Heart right ventricle (tissue), 16 donors: Measurements from ENCODE around the gene ABI3BP. TPM values are rescaled to one million over a fixed set of nuclear protein-coding genes. Genes with fewer than 3 reads are reported as not detected.

ENCODE experiments used
- ATAC-seq, 8 donors: fragments of 200-7000 bp; cut with Tn5 transposase; one replicate each; pipeline ENCODE4 v1.9.1; 2020; ENCODE audit warnings: mild to moderate bottlenecking in 8 of 8, moderate library complexity in 8 of 8, moderate number of reproducible peaks in 1 of 8
- DNase-seq, 2 donors: peaks; one replicate each; pipeline ENCODE4 v3.0.0-alpha.2; 2020
- H3K27ac ChIP-seq, 10 donors: fragments of 200-600 bp; sonication (generic) in 2 of 10; one replicate each; pipeline versions ENCODE4 v1.5.0 to v1.8.0; 2020 to 2022; ENCODE audit warnings: mild to moderate bottlenecking in 3 of 10
- H3K27me3 ChIP-seq, 7 donors: fragments of 200-600 bp; one replicate each; pipeline ENCODE4 v1.8.0; 2021 to 2022; ENCODE audit warnings: mild to moderate bottlenecking in 2 of 7
- H3K36me3 ChIP-seq, 9 donors: fragments of 200-600 bp; sonication (generic) in 1 of 9; one replicate each; pipeline versions ENCODE4 v1.5.0 to v1.8.0; 2020 to 2022; ENCODE audit warnings: mild to moderate bottlenecking in 2 of 9
- H3K4me1 ChIP-seq, 9 donors: fragments of 200-600 bp; sonication (generic) in 1 of 9; one replicate each; pipeline versions ENCODE4 v1.5.0 to v1.8.0; 2020 to 2022; ENCODE audit warnings: mild to moderate bottlenecking in 4 of 9
- H3K4me3 ChIP-seq, 10 donors: fragments of 200-600 bp; sonication (generic) in 2 of 10; one replicate each; pipeline versions ENCODE4 v1.5.0 to v1.8.0; 2020 to 2022; ENCODE audit warnings: mild to moderate bottlenecking in 7 of 10, moderate library complexity in 2 of 10
- H3K9me3 ChIP-seq, 11 donors: fragments of 200-600 bp in 10 of 11; sonication (generic) in 2 of 11; one replicate each; pipeline versions ENCODE4 v1.5.0 to v1.8.0; 2013 to 2022; ENCODE audit warnings: mild to moderate bottlenecking in 2 of 11, control low read depth in 1 of 11, moderate library complexity in 1 of 11
- WGBS, 2 donors: extraction: QIAGEN DNeasy Blood & Tissue Kit; methylation state at CpG; one replicate each; pipeline ENCODE4 v1.1.7; 2013; ENCODE audit warnings: inconsistent platforms in 1 of 2; 5-methylcytosine and 5-hydroxymethylcytosine counted together
- intact Hi-C, 10 donors: fragments of 100-400 bp; cut with DNase I; formaldehyde crosslinking; loops; one replicate each; pipeline versions ENCODE4 v1.11.1 to v1.14.2; 2022
- long read RNA-seq, 3 donors: library from polyadenylated mRNA; unstranded; transcript quantifications; one replicate each; pipeline ENCODE4 v2.0.0, GENCODE V29; 2020 to 2021
- polyA plus RNA-seq, 2 donors: library from polyadenylated mRNA; stranded (reverse); fragments of 200-250 nt; gene quantifications; one replicate each; pipeline ENCODE4 v1.2.3, GENCODE V29; 2013
- total RNA-seq, 10 donors: library from RNA; stranded (reverse); fragmentation: NEBNext Ultra II Directional in 3 of 10; extraction: Animal tissue kit (Norgen Biotek cat#: 25700) in 3 of 10; gene quantifications; one replicate each; pipeline versions ENCODE4 v1.2.1 to v1.2.4, GENCODE V29; 2021 to 2023
- TF ChIP-seq, protein P1 (sequence below), 9 donors: fragments of 200-600 bp; sonication (generic) in 2 of 9; IDR thresholded peaks; one replicate each; pipeline versions ENCODE4 v1.5.0 to v1.8.0; 2021 to 2022; ENCODE audit warnings: antibody characterized with exemption in 9 of 9, mild to moderate bottlenecking in 5 of 9, moderate library complexity in 1 of 9
- donor health status: Arrhythmogenic right ventricular cardiomyopathy.
- donor health status: ischemic (EF 13 %, LVEDD 7.1; RV severe dilation, severe dysfunction).
- donor health status: healthy with polysubstance abuse.
- donor health status: DM: no; HTN: yes; CAD: no.
- donor health status: DM: no; HTN: no; CAD: no.
- donor health status: ischemic (EF 25% LVEDD 6.9; RV normal size, moderate dysfunction).
- donor health status: ischemic (EF 25% LVEDD 5.7; RV mildly dilated, moderate dysfunction).
- donor health status: healthy.
- donor health status: DM: yes; HTN: yes; CAD: no.
- donor health status: Ischemic cardiomyopathy.
- donor health status: ischemic (EF 35%, LVEDD 5.7; RV mildly dilated, moderate dysfunction).
- donor health status: nonischemic (EF 11% LVEDD 7.7; RV severe dilation, severe dysfunction).
- donor health status: DM: yes; HTN: yes; CAD: no.
- donor health status: PGD.
- donor health status: ischemic (EF 29% LVEDD 5.4; RV normal size, mild dysfunction).
- donor health status: nonischemic (EF 23%, LVEDD 6.1; RV moderate dilation, normal function).

ABI3BP gene
- total RNA-seq: 10 to 100 TPM; 19.6 to 90.2 (median 28.4) TPM
- 10 to 100 TPM; 11.7 to 20.0 TPM for polyA plus RNA-seq
- long read RNA-seq, donor 1, partial matches to known transcripts: 2 of 3 reads
- long read RNA-seq, donor 1, other reads (novel, unspliced or antisense): 1 of 3 reads
- long read RNA-seq, donor 2, partial matches to known transcripts: 1 of 3 reads
- long read RNA-seq, donor 2, other reads (novel, unspliced or antisense): 2 of 3 reads
- long read RNA-seq, donor 3, partial matches to known transcripts: 8 of 16 reads
- long read RNA-seq, donor 3, other reads (novel, unspliced or antisense): 8 of 16 reads

- H3K27me3 ChIP-seq: no peaks in the 10 kb centered on the region
- no peaks in the 10 kb centered on the region for H3K36me3 ChIP-seq
- H3K9me3 ChIP-seq: no peaks in the 10 kb centered on the region
- peak within 1 kb of the TSS in 9 of 10 donors; percentile 35 to 70 (median 44) for H3K27ac ChIP-seq
- 16 to 19% methylated on average over 5 of the region's 5 CpGs for WGBS, 2 donors
- intact Hi-C loops: no loop called here
- peaks cover 0 to 20% (median 4%) of the 10 kb centered on the region in 9 donors for H3K4me1 ChIP-seq
- peak; percentile 56 to 63 for DNase-seq
- peak; percentile 88 to 98 (median 94) for ATAC-seq
- H3K4me3 ChIP-seq: peak within 1 kb of the TSS; percentile 4 to 52 (median 46)
- TF ChIP-seq, protein P1, sequence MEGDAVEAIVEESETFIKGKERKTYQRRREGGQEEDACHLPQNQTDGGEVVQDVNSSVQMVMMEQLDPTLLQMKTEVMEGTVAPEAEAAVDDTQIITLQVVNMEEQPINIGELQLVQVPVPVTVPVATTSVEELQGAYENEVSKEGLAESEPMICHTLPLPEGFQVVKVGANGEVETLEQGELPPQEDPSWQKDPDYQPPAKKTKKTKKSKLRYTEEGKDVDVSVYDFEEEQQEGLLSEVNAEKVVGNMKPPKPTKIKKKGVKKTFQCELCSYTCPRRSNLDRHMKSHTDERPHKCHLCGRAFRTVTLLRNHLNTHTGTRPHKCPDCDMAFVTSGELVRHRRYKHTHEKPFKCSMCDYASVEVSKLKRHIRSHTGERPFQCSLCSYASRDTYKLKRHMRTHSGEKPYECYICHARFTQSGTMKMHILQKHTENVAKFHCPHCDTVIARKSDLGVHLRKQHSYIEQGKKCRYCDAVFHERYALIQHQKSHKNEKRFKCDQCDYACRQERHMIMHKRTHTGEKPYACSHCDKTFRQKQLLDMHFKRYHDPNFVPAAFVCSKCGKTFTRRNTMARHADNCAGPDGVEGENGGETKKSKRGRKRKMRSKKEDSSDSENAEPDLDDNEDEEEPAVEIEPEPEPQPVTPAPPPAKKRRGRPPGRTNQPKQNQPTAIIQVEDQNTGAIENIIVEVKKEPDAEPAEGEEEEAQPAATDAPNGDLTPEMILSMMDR (IDR thresholded peaks at IDR 0.05): no peak
Measured at GRCh38 chr3:100993309-100993708, at the start of gene ABI3BP. ABI3BP (minus strand) TSS chr3:100993421; CDS start chr3:100993384, 37 bp downstream.

- intact Hi-C loops: loop anchor here in 1 of 10 donors (5.0 kb wide), 1 partner anchor 78 kb away; no protein-coding TSS in a partner anchor
- peak in 2 of 8 donors; percentile 8 to 32 for ATAC-seq
- H3K4me1 ChIP-seq: peaks cover 0 to 17% (median 6%) of the 10 kb centered on the region in 9 donors
- no peaks in the 10 kb centered on the region for H3K36me3 ChIP-seq
- DNase-seq: no peak
- no peak overlapping the region for H3K4me3 ChIP-seq
- no peaks in the 10 kb centered on the region for H3K27me3 ChIP-seq
- WGBS, 2 donors: 76% methylated on average over 2 of the region's 2 CpGs
- H3K9me3 ChIP-seq: peaks cover 0 to 3% (median 0%) of the 10 kb centered on the region in 11 donors
- TF ChIP-seq, protein P1 (IDR thresholded peaks at IDR 0.05): no peak
- H3K27ac ChIP-seq: peak overlapping the region in 1 of 10 donors; percentile 13
Measured at GRCh38 chr3:101039285-101039684, 46.1 kb upstream of the ABI3BP start.

GRCh38 chr3:101038880-101039279 lies 45.7 kb upstream of the ABI3BP start:
- intact Hi-C loops: loop anchor here in 1 of 10 donors (5.0 kb wide), 1 partner anchor 78 kb away; no protein-coding TSS in a partner anchor
- no peak overlapping the region for H3K4me3 ChIP-seq
- TF ChIP-seq, protein P1 (IDR thresholded peaks at IDR 0.05): no peak
- peaks cover 0 to 17% (median 6%) of the 10 kb centered on the region in 9 donors for H3K4me1 ChIP-seq
- WGBS, 2 donors: 40% methylated on average over 1 of the region's 1 CpG
- H3K36me3 ChIP-seq: no peaks in the 10 kb centered on the region
- ATAC-seq (peak in 3 of 8 donors; percentile 6 to 42 (median 7)), DNase-seq (no peak)
- peak overlapping the region in 1 of 10 donors; percentile 13 for H3K27ac ChIP-seq
- H3K9me3 ChIP-seq: peaks cover 0 to under 1% (median 0%) of the 10 kb centered on the region in 11 donors
- no peaks in the 10 kb centered on the region for H3K27me3 ChIP-seq

- Histone ChIP-seq H3K27ac (no peak overlapping the region), H3K4me3 (no peak overlapping the region), H3K27me3 (no peaks in the 10 kb centered on the region), H3K36me3 (no peaks in the 10 kb centered on the region), H3K9me3 (no peaks in the 10 kb centered on the region), H3K4me1 (peaks cover 0 to 17% (median 6%) of the 10 kb centered on the region in 9 donors)
- intact Hi-C loops: loop anchor here in 1 of 10 donors (5.0 kb wide), 1 partner anchor 79 kb away; no protein-coding TSS in a partner anchor
- ATAC-seq (no peak), DNase-seq (no peak)
- 82 to 90% methylated on average over 1 of the region's 1 CpG for WGBS, 2 donors
- TF ChIP-seq, protein P1 (IDR thresholded peaks at IDR 0.05): no peak
Measured at GRCh38 chr3:101038393-101038792, 45.2 kb upstream of the ABI3BP start.
